Mesodermal cell (in vitro differentiated cells): Measurements from ENCODE around the gene RAP1GAP.

ENCODE experiments used
- H3K27ac ChIP-seq: 2 replicates; pipeline ENCODE4 v1.7.0; 2013; ENCODE audit warnings: mild to moderate bottlenecking, low read depth, low read length, moderate library complexity; ENCODE audit not compliant: severe bottlenecking
- H3K36me3 ChIP-seq: 2 replicates; pipeline ENCODE4 v1.7.1; 2013; ENCODE audit warnings: mild to moderate bottlenecking, low read length, moderate library complexity; ENCODE audit not compliant: control insufficient read depth, insufficient read depth
- H3K4me1 ChIP-seq: one replicate; pipeline ENCODE4 v1.7.1; 2013; ENCODE audit warnings: mild to moderate bottlenecking, low read length; ENCODE audit not compliant: insufficient read depth, control insufficient read depth, poor library complexity, severe bottlenecking
- H3K4me3 ChIP-seq: 2 replicates; pipeline ENCODE4 v1.7.0; 2013; ENCODE audit warnings: low read length, control low read depth, mild to moderate bottlenecking; ENCODE audit not compliant: insufficient read depth, poor library complexity, severe bottlenecking; ENCODE audit errors: extremely low read depth
- H3K9me3 ChIP-seq: 2 replicates; pipeline ENCODE4 v1.7.1; 2013; ENCODE audit warnings: mild to moderate bottlenecking, low read length, moderate library complexity; ENCODE audit not compliant: control insufficient read depth
- WGBS, 2 experiments: methylation state at CpG; one replicate each; pipeline ENCODE4 v1.1.5; 2013; ENCODE audit warnings: missing lambda C conversion rate in 2 of 2; ENCODE audit not compliant: insufficient coverage in 2 of 2; 5-methylcytosine and 5-hydroxymethylcytosine counted together

RAP1GAP gene

DNA sequence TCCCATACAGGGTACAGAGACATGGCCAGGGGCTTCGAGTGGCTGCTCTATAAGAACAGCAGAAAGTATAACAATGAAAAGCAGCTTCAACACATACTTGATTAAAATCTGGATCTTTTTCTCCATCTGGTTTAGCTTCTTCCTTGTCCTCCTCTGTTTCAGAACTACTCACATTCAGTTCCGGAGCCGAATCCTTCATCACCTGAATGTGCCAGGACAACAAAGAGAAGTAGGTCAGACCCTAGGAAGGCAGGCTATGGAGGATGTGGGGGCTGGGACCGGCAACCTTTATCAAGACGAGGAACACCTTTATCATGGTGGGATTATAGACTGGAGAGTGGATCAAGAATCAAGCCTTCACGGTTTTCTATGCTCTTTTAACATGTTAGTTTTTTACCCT is 32.2 kb upstream of the RAP1GAP start:
- no peak overlapping the region for H3K27ac ChIP-seq
- 98 to 100% methylated on average over 1 to 4 of the region's 6 CpGs for WGBS, 2 experiments
- no peak overlapping the region for H3K4me3 ChIP-seq
- H3K4me1 ChIP-seq = peaks cover 6% of the 10 kb centered on the region
- H3K36me3 ChIP-seq = peaks cover 71% of the 10 kb centered on the region
- H3K9me3 ChIP-seq = no peaks in the 10 kb centered on the region

DNA sequence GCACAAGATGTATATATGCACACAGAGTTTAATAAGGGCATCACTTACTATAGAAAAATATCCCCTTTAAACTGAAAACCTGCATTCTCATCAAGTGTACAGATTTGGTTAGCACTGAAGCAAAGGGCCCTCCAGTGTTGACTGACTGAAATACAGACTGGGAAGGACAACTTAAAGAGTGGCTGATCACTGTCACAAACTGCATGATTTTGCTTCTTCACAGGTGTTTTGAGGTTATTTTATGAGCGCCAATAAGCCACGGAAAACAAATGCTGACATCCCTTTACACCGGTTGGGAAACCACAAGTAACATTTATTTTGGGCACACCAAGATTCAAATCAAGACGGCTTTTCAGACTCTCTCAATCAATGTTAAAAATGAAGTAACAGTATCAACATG is 30.9 kb upstream of the RAP1GAP start:
- Histone ChIP-seq H3K4me3 (no peak overlapping the region), H3K36me3 (peaks cover 72% of the 10 kb centered on the region), H3K4me1 (peaks cover 4% of the 10 kb centered on the region), H3K27ac (no peak overlapping the region), H3K9me3 (no peaks in the 10 kb centered on the region)
- WGBS, 2 experiments = 84 to 93% methylated on average over 3 to 4 of the region's 4 CpGs

GRCh38 chr1:21696931-21697330 is 27.8 kb upstream of the RAP1GAP start:
- H3K4me3 ChIP-seq = no peak overlapping the region
- 91 to 93% methylated on average over 3 to 6 of the region's 6 CpGs for WGBS, 2 experiments
- peaks cover 71% of the 10 kb centered on the region for H3K36me3 ChIP-seq
- no peak overlapping the region for H3K27ac ChIP-seq
- H3K9me3 ChIP-seq = no peaks in the 10 kb centered on the region
- no peaks in the 10 kb centered on the region for H3K4me1 ChIP-seq

DNA sequence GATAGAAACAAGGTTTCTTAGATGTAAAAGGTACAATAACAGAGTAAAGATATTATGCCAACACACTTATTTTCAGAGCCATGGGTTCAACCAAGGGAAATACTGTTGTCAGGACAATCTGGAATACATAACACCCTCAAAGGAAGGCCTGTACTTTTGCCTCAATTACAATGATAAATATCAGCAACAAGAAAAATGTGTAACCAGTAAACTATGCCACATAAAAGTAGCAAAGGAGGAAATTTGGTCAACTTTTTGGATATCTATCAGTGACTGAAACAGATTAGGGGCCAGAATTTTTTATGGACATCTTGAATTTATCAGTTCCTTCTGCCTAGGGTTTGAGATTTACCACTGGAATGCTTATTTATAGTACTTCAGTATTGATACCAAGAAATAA is 24.6 kb upstream of the RAP1GAP start:
- Histone ChIP-seq H3K4me1 (no peaks in the 10 kb centered on the region), H3K4me3 (no peak overlapping the region), H3K9me3 (no peaks in the 10 kb centered on the region), H3K36me3 (peaks cover 79% of the 10 kb centered on the region), H3K27ac (no peak overlapping the region)

GRCh38 chr1:21691739-21692138 is 22.6 kb upstream of the RAP1GAP start:
- Histone ChIP-seq H3K27ac (no peak overlapping the region), H3K4me1 (no peaks in the 10 kb centered on the region), H3K9me3 (no peaks in the 10 kb centered on the region), H3K4me3 (no peak overlapping the region), H3K36me3 (peaks cover 87% of the 10 kb centered on the region)
- 80 to 93% methylated on average over 1 to 2 of the region's 3 CpGs for WGBS, 2 experiments

- peaks cover 92% of the 10 kb centered on the region for H3K36me3 ChIP-seq
- no peaks in the 10 kb centered on the region for H3K4me1 ChIP-seq
- H3K4me3 ChIP-seq = no peak overlapping the region
- no peak overlapping the region for H3K27ac ChIP-seq
- peaks cover 7% of the 10 kb centered on the region for H3K9me3 ChIP-seq
- WGBS, 2 experiments = 86% methylated on average over 2 of the region's 6 CpGs; no CpG with 5 or more reads in 1 of the 2 experiments
These were observed 20.7 kb upstream of the RAP1GAP start for GRCh38 chr1:21689661-21690372.

- WGBS, 2 experiments = 100% methylated on average over 1 of the region's 2 CpGs
- Histone ChIP-seq H3K4me1 (no peaks in the 10 kb centered on the region), H3K4me3 (no peak overlapping the region), H3K36me3 (peaks cover 87% of the 10 kb centered on the region), H3K27ac (no peak overlapping the region), H3K9me3 (peaks cover 7% of the 10 kb centered on the region)
These were observed 17.9 kb upstream of the RAP1GAP start for GRCh38 chr1:21687081-21687529.

DNA sequence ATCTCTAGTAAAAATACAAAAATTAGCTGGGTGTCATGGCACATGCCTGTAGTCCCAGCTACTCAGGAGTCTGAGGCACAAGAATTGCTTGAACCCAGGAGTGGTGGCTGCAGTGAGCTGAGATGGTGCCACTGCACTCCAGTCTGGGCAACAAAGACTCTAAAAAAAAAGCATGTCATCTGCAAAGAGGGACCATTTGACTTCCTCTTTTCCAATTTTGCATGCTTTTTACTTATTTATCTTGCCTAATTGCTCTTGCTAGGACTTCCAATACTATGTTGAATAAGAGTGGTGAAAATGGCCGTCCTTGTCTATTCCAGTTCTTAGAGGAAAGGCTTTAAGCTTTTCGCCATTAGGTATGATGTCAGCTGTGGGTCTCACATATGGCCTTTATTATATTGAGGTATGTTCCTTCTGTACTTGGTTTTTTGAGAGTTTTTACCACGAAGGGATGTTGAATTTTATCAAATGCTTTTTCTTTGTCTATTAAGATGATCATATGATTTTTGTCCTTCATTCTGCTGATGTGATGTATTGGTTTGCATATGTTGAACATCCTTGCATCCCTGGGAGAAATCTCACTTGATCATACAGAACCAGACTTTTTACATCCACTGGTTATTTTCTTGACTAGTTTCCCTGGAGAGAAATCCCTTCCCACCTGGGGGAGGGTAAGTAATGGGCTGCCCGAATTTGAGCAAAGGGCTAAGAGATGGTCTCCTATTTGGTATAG is 17.0 kb upstream of the RAP1GAP start:
- 90 to 92% methylated on average over 2 of the region's 4 CpGs for WGBS, 2 experiments
- Histone ChIP-seq H3K4me3 (no peak overlapping the region), H3K36me3 (peaks cover 87% of the 10 kb centered on the region), H3K27ac (no peak overlapping the region), H3K9me3 (peaks cover 7% of the 10 kb centered on the region), H3K4me1 (no peaks in the 10 kb centered on the region)

DNA sequence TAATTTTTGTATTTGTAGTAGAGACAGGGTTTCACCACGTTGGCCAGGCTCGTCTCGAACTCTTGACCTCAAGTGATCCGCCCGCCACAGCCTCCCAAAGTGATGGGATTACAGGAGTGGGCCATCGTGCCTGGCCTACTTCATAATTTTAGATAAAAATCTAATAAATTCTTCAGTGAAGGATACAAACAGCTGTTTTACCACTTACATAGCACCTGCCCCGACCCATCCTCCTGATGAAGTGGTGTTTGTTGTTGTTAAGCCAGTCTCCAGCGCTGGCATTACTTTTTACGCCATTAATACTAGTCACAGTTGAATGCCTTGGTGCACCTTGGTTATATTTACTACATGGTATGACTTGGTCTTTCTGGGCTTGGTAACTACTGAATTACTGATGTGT is 12.3 kb upstream of the RAP1GAP start:
- Histone ChIP-seq H3K36me3 (peaks cover 78% of the 10 kb centered on the region), H3K4me1 (peaks cover under 1% of the 10 kb centered on the region), H3K4me3 (no peak overlapping the region), H3K9me3 (peaks cover 7% of the 10 kb centered on the region), H3K27ac (no peak overlapping the region)
- 100% methylated on average over 3 of the region's 9 CpGs; no CpG with 5 or more reads in 1 of the 2 experiments for WGBS, 2 experiments

DNA sequence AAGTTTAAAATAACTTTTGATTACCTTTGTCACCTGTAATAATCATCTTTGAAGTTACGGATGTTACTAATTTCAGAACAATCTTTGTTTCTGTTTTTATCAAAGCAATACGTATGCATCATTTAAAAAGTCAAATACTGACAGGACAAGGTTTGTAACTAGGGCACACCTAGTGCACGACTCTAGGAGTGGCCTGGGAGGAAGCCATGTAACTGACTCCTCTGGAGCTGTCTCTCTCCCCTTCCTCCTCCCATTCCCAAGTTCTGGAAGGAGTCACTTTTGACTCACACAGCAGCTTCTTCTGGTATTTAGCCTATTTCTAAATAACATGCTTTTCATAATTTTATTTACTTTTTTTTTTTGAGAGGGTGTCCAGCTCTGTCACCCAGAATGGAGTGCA is 11.8 kb upstream of the RAP1GAP start:
- WGBS, 2 experiments = 63 to 95% methylated on average over 1 to 3 of the region's 3 CpGs
- peaks cover 4% of the 10 kb centered on the region for H3K4me1 ChIP-seq
- H3K4me3 ChIP-seq = no peak overlapping the region
- H3K27ac ChIP-seq = no peak overlapping the region
- peaks cover 73% of the 10 kb centered on the region for H3K36me3 ChIP-seq
- H3K9me3 ChIP-seq = peaks cover 7% of the 10 kb centered on the region

GRCh38 chr1:21680381-21680780 is 11.2 kb upstream of the RAP1GAP start:
- peaks cover 2% of the 10 kb centered on the region for H3K9me3 ChIP-seq
- peaks cover 4% of the 10 kb centered on the region for H3K4me1 ChIP-seq
- H3K27ac ChIP-seq = no peak overlapping the region
- WGBS, 2 experiments = no CpG with 5 or more reads among the region's 1 CpG
- H3K4me3 ChIP-seq = no peak overlapping the region
- peaks cover 68% of the 10 kb centered on the region for H3K36me3 ChIP-seq
